GM18519 (cell line): Measurements from ENCODE around the gene IL36RN.

Source experiments
- ATAC-seq: cut with Tn5 transposase; IDR thresholded peaks from one replicate; pipeline ENCODE4 v1.9.1; 2021; ENCODE audit warnings: mild to moderate bottlenecking, moderate library complexity; ENCODE audit not compliant: unreplicated experiment, low FRiP score

IL36RN gene

GRCh38 chr2:113058998-113059960 lies at the start of gene IL36RN:
Gene IL36RN, plus strand, starts transcription at chr2:113059198. Its CDS starts 241 bp downstream, at chr2:113059439.
- ATAC-seq = no peak

- ATAC-seq = no peak
Observed at GRCh38 chr2:113009622-113010021, 49.4 kb upstream of the IL36RN start.

DNA sequence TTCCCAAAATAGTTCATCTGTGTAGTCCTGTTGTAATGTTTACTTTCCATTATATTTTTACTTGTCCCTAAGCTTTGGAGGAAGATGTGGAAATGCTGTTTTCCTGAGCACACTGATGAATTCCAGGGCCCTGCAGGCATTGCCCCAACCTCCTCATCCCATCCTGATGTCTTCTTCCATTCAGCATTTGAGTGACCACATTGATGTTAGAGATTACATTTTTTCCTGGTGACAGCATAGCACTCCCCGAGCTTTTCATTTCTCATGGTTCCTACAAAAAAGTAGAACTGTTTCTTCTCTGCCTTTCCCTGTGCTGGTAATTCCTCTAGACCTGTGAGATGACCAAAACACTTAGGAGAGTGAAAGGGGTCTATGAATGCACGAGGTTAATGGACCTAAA lies 48.9 kb upstream of the IL36RN start:
- no peak for ATAC-seq

DNA sequence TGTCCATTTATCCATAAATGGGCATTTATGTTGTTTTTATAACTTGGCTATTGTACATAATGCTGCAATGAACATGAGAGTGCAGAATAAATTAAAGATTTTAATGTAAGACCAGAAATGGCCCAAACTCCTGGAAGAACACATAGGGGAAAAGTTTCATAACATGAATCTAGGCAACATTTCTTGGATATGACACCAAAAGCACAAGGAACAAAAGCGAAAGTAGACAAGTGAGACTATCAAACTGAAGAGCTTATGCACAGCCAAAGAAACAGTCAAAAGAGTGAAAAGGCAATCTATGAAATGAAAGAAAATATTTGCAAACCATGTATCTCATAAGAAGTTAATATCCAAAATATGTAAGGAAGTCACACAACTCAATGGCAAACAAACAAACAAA lies 47.9 kb upstream of the IL36RN start:
- no peak for ATAC-seq

GRCh38 chr2:113012436-113013335 lies 46.3 kb upstream of the IL36RN start:
- ATAC-seq = no peak

DNA sequence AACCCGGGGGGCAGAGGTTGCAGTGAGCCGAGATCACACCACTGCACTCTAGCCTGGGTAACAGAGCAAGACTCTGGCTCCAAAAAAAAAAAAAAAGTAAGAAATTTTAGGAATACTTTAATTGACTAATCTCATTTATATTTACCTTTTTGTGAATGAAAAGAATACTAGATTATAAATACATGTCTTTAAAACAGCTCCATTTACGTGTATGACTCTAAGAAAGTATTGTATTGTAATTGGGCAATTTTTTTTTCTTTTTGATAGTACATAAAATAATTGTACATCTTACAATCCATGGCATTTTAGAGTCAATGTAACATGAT lies 45.7 kb upstream of the IL36RN start:
- no peak for ATAC-seq

DNA sequence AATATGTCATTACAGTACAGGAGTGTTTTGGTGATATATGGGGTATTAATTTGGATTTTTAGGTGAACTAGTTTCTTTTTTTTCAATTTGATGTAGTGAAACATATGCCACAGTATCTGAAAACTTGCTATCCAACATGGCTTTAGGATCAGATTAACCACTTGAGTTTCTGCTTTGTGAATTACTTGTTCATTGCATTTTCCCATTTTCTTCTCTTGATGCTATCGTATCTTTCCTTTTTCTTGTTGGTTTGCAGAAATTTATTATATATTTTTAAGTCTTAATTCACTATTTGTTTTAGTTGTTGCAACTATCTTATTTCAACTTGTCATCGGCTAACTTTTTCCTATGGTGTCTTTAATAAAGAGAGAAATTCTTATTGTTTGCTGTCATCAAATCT lies 44.9 kb upstream of the IL36RN start:
- ATAC-seq = no peak

GRCh38 chr2:113015042-113015441 lies 44.0 kb upstream of the IL36RN start:
- no peak for ATAC-seq

DNA sequence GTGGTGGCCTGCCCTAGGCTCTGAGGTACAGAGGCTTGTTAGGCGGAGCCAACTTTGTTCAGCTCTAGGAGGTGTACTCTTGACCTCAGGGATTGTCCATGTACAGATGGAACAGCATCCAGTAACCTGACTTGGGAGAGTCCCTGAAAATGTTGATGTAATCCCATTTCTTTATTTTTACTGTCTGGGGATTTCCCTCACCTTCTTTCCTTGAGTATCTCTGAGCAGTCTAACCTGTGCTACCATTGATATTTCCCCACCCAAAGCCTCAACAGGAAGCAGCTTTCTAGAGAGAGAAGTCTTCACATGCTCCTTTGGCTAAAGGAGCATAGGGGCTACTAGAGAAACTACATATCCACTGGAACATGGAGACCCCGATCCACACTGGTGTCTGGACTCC lies 43.3 kb upstream of the IL36RN start:
- ATAC-seq = no peak

DNA sequence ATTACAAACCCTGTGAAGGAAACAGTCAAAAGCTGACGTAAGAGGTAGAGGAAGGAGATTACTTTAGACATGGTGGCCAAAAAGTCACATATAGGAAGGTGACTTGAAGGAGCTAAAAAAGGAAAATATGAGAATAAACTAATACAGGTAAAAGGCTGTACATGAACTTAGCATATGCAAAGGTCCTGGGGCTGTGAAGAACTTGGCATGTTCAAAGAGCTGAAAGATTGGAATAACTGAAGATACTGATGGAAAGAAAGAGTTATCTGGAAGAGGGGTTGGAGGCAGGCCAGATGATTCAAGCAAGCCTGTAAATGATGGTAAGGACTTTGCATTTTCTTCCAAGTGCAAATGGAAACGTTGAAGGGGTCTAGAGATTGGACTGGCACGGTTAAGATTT lies 40.5 kb upstream of the IL36RN start:
- ATAC-seq = no peak

DNA sequence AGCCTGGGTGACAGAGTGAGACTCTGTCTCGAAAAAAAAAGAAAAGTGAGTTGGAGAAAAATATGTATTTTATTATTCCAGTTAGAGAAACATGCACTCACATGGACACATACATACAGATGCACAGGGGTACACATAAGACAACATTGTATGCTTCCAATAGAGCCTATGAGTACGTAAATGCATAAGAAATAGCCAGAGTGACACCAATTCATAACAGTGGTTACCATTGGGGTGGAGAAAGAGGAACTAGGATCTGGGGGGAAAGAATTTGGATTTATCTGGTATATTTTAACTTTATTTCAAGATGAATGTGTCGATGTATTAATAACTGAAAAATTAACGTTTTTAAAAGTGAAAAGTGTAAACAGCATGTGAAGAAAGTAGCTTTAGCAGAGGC lies 37.7 kb upstream of the IL36RN start:
- no peak for ATAC-seq

GRCh38 chr2:113024764-113025163 lies 34.2 kb upstream of the IL36RN start:
- ATAC-seq = no peak

DNA sequence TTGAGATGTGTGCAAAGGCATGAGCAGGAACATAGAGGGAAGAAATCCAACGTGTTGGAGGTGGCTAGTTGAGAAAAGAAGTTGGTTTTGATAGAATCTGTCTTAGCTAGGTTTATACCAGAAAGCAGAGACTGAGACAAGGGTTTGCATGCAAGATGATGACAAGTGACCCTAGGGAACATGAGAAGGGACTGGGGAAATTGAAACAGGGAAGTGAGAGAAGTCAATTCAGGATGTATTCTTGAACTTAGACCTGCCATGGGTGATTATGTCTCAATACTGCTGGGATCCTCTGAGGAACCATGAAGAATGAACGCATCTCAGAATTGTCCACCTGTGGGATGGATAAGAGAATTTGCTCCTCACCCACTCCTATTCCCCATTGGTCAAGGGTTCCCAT lies 33.3 kb upstream of the IL36RN start:
- ATAC-seq = no peak

DNA sequence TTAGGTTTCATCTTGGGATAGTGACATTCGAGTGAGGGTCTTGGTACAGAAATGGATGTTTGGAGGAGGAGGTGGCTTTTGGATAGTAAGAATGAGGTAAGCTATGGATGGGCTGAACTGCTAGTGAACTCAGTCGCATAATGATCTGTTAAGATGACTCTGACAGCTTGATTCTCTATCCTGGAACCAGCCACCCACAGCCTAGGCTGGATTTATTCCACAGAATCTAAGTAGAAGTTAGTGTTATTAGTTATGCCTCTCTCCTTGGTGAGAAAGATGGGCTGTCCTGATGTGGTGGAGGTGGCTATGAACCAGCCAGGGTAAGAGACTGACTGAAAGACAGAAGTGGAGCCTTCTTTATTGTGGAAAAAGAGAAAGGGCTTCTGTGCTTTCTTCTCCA lies 31.3 kb upstream of the IL36RN start:
- ATAC-seq = no peak

DNA sequence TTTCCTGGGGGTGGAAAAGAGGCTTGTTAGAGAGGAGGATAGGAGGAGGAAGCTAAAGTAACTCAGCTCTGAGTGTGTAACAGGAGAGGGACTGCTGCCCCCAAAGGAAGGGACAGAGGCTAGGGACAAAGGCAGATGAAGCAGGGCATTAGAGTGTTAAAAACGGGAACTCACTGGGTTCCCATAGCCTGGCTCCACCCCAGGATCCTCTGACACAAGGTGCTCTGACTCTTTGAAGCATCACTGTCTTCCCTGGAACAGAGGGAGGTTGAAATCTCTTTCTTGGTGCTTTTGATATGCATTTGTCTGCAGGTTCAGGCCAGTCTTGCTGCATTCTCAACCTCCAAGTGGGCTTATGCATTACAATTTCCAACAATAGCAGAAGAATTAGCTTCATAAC lies 30.9 kb upstream of the IL36RN start:
- no peak for ATAC-seq

- no peak for ATAC-seq
Observed at GRCh38 chr2:113032737-113033136, 26.3 kb upstream of the IL36RN start.

GRCh38 chr2:113034016-113034415 lies 25.0 kb upstream of the IL36RN start:
- ATAC-seq = no peak

GRCh38 chr2:113036763-113037162 lies 22.2 kb upstream of the IL36RN start:
- ATAC-seq = no peak

DNA sequence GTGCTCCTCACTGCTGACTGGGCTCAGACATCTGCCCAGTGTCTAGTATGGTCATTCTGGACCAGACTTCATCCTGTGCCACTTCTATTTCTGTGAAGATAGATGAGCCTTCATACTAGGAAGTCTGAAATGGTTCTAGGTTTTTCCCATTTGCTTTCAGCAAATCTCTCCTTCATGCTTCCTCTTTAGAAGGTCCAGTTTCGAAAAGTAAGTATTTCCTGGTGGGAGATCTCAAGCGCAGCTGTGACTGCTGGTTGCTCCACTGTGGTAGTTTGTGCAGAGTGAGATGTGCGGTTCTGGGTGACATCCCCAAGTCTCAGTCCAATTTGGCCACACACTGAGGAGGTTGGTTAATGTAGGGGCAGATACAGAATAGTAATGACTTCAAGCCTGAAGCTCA lies 20.7 kb upstream of the IL36RN start:
- ATAC-seq = no peak

GRCh38 chr2:113039158-113039557 lies 19.8 kb upstream of the IL36RN start:
- ATAC-seq = no peak

DNA sequence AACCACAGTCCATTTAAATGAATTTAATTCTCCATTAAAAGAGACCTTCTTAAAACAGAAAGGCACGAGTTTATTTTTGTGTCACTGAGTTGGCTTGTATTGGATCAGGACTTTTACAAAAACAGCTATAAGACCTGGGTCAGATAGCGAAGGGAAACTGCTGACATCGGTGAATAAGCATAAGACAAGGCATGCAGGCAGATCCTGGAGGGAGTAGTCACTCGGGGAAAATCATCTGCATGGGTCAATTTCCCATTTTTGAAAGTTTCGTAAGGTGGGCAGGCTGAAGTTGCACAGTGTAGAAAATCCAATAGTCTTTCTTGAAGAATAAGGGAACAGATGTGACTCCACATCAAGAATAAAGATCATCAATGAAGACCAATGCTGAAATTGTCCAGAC lies 19.3 kb upstream of the IL36RN start:
- ATAC-seq = no peak

GRCh38 chr2:113041871-113042270 lies 17.1 kb upstream of the IL36RN start:
- ATAC-seq = no peak
